Measurements from ENCODE around the gene TCAIM.

The TCAIM gene

DNA sequence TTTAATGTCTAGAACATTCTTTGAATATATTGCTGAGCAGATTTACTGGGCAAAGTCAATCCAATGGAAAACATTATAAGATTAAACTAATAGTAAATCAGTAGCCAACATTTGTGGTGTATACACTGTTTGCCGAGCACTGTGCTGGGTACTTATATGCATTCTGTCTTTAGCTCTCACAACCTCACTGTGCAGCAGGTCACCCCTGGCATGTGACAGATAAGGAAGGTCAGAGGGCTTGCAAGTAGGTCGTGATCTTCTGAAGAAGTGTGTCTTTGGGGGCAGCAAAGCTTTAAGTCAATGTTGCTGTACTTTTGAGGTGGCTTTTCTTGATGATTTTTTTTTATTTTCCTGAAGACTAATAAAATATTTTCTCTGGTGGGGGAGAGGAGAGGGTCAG lies 62.2 kb downstream of the TCAIM start:
- TF ChIP-seq CTCF (IDR thresholded peaks at IDR 0.05; ENCODE audit: insufficient read depth, low read length, missing control alignments) = no peak
- DNase-seq (ENCODE audit: low read depth, low spot score) = no peak
- H3K4me3 ChIP-seq (ENCODE audit: low read depth, low read length) = no peak overlapping the region
- ChIA-PET CTCF (no interaction called here), POLR2A (no interaction called here)

DNA sequence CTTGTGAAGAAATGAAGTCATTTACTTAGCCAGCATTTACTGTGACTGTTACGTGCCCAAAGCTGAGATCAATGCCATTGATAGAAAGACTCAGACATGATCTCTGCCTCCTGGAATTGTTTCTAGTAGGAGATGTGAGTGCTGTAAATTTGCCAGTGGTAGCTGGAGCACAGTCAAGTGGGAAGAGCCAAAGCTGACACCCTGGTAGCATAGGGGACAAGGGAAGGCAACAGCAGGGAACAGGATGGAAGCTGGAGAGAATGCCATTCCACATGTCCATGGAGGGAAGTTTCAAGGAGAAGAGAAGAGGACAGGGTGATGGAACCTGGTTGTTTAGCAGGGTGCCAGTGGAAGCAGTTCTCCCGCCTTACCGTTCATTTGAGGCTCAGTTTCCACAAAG lies 64.0 kb downstream of the TCAIM start:
- CTCF ChIA-PET = no interaction called here
- POLR2A ChIA-PET = no interaction called here
- DNase-seq (ENCODE audit: low read depth, low spot score) = no peak
- no peak for TF ChIP-seq CTCF (IDR thresholded peaks at IDR 0.05; ENCODE audit: insufficient read depth, low read length, missing control alignments)
- H3K4me3 ChIP-seq (ENCODE audit: low read depth, low read length) = no peak overlapping the region

DNA sequence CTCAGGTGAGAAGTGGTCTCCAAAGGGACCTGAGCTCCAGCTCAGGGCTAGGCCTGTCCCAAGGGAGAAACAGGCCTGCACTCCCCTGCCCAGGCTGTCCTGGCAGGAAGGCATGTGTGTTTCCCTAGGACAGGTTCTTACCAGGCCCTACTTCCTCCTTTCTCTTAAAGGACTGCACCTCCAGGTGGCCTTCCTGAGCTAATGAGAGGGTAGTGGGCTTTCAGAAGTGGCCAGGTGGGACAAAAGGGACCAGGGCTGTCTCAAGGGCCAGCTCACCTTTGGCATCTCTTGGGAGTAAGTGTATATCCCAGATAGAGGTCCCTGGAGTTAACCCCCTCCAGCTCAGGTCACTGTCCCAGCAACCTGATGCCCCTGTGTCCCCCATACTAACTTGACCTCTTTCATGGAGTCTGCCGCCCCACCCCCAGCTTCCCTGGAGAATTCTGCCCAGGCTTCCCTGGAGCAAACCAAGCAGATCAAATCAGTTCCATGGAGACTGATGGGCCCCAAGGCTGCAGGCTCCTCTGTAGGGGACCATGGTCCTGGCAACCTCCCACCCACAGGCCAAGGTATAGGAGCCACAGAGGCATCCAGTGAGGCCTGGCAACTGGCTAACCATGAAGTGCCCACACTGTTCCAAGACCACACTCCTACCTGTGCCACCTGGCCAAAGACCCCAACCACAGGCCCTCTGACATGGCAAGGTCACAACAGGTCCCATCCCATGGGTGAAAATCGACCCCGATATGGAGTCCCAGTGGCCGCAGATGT lies 71.3 kb downstream of the TCAIM start:
- ChIA-PET POLR2A (no interaction called here), CTCF (no interaction called here)
- DNase-seq (ENCODE audit: low read depth, low spot score) = no peak
- no peak for TF ChIP-seq CTCF (IDR thresholded peaks at IDR 0.05; ENCODE audit: insufficient read depth, low read length, missing control alignments)
- H3K4me3 ChIP-seq (ENCODE audit: low read depth, low read length) = no peak overlapping the region

DNA sequence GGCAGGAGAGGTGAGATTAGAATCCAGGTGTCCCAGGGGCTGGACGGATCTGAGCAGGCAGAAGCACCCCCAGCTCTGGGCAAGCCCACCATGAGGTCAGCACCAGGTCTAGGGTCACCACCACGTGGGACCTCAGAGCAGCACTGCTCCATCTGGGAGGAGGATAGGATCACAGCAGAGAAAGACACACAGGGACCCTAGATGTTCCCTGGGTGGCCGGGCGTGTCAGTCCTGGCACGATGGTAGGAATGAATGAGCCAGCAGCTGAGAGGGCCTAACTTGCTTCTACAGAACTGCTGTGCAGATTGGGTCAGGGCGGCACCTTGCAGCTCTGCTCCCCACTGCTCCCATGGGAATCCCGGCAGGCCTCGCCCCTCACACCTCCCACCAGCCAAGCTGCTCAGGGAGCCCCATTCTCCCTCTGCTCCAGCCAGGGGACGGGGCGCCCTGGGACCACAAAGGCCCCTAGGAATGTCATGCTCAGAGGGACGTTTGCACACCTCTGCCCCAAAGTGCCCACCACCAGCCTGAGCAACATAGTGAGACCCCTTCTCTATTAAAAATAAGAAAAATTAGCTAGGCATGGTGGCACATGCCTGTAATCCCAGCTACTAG lies 72.6 kb downstream of the TCAIM start:
- H3K4me3 ChIP-seq (ENCODE audit: low read depth, low read length) = no peak overlapping the region
- ChIA-PET CTCF (interaction anchor here (0.6 kb wide), 1 partner anchor 1341 kb away, joined by 3 read pairs; no protein-coding TSS in a partner anchor), POLR2A (no interaction called here)
- no peak for TF ChIP-seq CTCF (IDR thresholded peaks at IDR 0.05; ENCODE audit: insufficient read depth, low read length, missing control alignments)
- DNase-seq (ENCODE audit: low read depth, low spot score) = no peak

GRCh38 chr3:44412365-44412764 lies 73.8 kb downstream of the TCAIM start:
- CTCF ChIA-PET = no interaction called here
- TF ChIP-seq CTCF (IDR thresholded peaks at IDR 0.05; ENCODE audit: insufficient read depth, low read length, missing control alignments) = no peak
- POLR2A ChIA-PET = no interaction called here
- H3K4me3 ChIP-seq (ENCODE audit: low read depth, low read length) = no peak overlapping the region
- DNase-seq (ENCODE audit: low read depth, low spot score) = no peak

DNA sequence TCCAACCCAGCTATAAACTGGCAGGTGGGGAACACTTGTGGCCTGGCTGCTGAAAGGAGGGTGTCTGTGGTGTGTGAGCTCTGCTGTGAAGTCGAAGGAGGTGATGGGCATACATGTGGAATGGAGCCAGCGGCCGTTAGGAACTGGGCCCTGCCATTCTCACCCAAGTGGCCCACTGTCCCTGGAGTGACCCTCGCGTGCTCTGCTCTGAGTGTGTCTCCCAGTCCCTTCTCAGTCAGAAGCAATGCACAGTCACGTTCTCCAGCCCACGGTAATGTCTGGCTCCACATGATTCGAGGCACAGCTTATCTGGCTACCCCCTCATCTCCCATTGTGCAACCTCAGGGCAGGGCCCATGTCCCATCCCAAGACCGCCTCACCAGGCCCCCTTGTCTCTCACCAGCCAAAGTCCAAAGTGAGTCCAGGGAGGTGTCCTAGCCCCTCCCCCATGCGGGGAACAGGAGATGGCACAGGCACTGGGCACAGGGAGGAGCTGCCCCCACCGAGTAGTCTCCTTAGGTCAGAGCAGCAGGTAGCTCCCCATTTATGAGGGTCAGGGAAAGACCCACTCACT lies 76.0 kb downstream of the TCAIM start:
- no peak for DNase-seq (ENCODE audit: low read depth, low spot score)
- ChIA-PET CTCF (no interaction called here), POLR2A (no interaction called here)
- TF ChIP-seq CTCF (IDR thresholded peaks at IDR 0.05; ENCODE audit: insufficient read depth, low read length, missing control alignments) = no peak
- H3K4me3 ChIP-seq (ENCODE audit: low read depth, low read length) = no peak overlapping the region
